HG02678 (cell line): ENCODE data around the gene KLHL30.

Experiments used
- ATAC-seq: cut with Tn5 transposase; IDR thresholded peaks from one replicate; pipeline ENCODE4 v1.9.1; 2021; ENCODE audit warnings: mild to moderate bottlenecking, moderate library complexity; ENCODE audit not compliant: unreplicated experiment

The KLHL30 gene

DNA sequence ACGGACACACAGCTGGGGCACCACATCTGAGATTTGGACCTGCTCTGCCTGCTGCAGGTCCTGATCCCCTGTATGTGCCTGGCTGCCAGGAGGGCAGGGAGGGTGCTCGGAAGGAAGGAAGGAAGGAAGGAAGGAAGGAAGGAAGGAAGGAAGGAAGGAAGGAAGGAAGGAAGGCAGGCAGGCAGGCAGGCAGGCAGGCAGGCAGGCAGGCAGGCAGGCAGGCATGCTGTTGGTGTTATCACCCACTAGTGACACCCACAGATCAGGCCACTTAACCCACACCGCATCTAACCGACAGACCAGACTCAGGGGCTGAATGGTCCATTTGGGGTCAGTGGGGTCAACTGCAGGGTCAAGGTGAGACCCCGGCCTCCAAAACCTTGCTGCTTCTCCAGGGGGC is 5.8 kb downstream of the KLHL30 start:
- no peak for ATAC-seq

- no peak for ATAC-seq
Observed at GRCh38 chr2:238145046-238145445, 6.6 kb downstream of the KLHL30 start.

GRCh38 chr2:238145851-238146250 is 7.4 kb downstream of the KLHL30 start:
- ATAC-seq = no peak

GRCh38 chr2:238146884-238147544 is 8.5 kb downstream of the KLHL30 start:
- ATAC-seq = no peak

DNA sequence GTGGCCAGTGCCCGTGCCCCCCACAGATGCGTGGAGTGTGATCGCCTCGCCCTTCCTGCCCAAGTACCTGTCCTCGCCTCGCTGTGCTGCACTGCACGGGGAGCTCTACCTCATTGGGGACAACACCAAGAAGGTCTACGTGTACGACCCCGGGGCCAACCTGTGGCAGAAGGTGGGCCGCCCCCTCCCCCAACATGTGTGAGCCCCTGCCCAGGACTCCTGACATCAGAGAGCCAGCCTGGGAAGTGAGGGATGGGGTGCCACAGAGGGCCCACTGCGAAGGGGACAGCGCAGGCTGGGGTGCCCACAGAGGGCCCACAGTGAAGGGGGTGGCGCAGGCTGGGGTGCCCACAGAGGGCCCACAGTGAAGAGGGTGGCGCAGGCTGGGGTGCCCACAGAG is 10.5 kb downstream of the KLHL30 start:
- no peak for ATAC-seq

GRCh38 chr2:238149841-238150572 is 11.5 kb downstream of the KLHL30 start:
- no peak for ATAC-seq

GRCh38 chr2:238150686-238151085 is 12.2 kb downstream of the KLHL30 start:
- no peak for ATAC-seq

DNA sequence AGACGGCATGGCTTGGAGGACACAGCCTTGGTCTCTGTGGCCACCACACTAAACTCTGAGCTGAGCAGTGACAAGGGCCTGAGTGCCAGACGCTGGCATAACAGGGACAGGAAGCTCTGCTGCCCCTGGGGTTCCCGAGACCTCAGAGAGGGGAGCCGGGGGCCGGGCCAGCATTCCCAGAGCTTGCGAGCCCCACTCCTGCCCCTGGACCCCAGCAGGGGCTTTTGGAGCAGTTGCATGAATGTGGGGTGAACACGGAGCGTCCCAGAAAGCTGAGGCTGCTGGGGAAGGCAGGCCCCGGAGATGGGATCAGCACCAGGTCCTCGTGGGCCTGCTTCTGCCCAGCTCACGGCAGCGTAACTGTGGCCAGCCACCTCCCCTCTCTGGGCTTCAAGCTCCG is 12.7 kb downstream of the KLHL30 start:
- ATAC-seq = no peak

DNA sequence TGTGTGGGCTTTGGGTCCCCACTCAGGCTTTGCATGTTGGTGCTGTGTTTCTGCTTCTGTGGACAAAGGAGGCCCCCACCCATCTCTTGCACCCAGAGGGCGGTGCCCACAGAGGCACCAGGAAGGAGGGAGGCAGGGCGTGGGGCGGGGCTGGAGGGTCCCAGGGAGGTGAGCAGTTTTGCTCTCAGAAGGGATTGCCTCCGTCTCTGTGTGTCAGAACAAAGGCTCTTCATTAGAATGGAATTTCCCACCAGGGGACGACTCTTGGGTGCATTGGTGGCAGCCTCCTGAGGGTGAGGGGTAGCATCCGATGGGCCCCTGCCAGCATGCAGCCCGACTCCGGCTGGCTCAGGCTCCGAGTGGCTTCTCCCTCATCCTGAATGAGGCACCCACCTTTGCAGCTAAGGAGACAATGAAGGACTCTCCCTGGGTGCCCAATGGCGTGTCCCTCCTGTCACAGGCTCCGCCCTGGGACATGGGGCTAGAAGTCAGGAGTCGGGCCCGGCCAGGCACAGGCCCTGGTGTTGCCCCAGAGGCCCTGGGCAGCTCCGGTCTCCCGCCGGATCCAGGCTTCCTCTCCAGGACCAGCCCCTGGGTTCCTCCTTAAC is 13.3 kb downstream of the KLHL30 start:
- ATAC-seq = no peak

GRCh38 chr2:238152771-238153688 is 14.6 kb downstream of the KLHL30 start:
- ATAC-seq = no peak

DNA sequence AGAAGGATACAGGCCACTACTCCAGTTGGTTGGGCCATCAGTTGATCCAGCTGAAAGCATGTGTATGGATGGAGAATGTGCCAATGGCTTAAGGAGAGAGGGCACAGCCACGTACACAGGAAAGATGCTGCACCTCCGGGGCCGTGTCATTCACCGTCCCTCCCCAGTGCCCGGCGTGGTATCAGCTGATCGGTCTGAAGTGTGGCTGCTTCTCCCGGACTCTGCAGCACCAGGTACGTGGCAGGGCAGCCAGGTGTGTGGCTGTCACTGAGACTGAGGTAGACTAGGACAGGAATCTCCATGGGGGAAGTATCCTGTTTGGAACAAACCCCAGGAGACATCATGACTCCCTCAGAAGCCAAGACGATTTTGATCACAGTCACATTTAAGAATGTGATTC is 16.1 kb downstream of the KLHL30 start:
- ATAC-seq = no peak

GRCh38 chr2:238155051-238155760 is 16.7 kb downstream of the KLHL30 start:
- ATAC-seq = no peak

- no peak for ATAC-seq
Observed at GRCh38 chr2:238155761-238156694, 17.6 kb downstream of the KLHL30 start.

DNA sequence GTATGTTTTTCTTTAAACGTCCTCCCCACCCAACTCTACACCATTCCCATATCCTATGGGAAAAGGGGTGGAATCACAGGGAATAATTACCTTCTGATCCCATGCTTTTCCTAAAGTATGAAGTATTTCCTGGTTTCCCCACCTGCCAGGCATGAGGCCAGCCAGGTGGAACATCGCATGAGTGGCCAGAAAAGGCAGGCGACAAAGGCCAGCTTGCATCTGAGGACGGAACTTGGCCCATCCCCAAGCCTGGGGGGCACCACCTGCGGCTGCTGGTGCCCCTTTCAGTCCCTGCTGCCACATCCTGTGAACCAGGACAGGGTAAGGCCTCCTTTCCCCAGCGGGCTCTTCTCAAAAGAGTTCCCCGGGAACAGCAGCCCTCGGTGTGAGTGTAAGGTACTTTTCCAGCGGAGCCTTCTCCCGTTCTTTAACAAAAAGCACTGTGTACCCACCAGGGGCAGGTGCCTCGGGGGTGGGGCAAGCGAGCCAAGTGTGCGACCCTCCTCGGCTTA is 19.1 kb downstream of the KLHL30 start:
- ATAC-seq = no peak

GRCh38 chr2:238158018-238158508 is 19.6 kb downstream of the KLHL30 start:
- no peak for ATAC-seq

GRCh38 chr2:238158509-238159070 is 20.1 kb downstream of the KLHL30 start, which contains the start of gene ERFE:
TSS of gene ERFE (plus strand) at chr2:238158970. CDS start at chr2:238159008, 38 bp downstream.
- no peak for ATAC-seq

- ATAC-seq = no peak
Observed at GRCh38 chr2:238159071-238159539, 20.6 kb downstream of the KLHL30 start.

DNA sequence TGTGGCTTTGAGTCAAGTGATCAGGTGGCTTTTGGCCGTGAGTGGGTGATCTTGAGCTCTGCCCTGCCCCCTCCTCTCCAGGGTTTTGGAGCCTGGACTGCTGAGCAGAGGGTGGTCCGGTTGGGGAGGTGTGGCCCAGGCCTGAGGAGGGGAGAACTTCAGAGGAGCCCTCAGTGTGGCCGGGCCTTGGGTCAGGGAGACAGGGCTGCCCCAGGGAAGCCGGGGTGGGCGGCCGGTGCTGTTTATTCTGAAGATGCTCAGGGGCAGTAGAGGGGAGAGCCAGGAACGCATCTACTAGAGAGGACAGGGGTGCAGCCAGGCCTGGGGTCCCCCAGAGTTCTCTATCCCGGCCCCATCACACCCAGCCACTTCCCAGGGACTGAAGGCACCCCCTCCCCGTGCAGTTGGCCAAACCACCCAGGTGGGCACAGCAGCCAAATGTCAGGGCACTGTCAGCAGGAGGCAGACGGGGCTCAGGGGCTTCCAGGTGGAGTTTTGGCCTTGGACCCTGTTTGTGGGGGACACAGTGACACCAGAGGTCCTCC is 21.3 kb downstream of the KLHL30 start:
- no peak for ATAC-seq
